Smooth muscle cell of the coronary artery (primary cell): ENCODE data around the gene CD44. TPM values are rescaled to one million over a fixed set of nuclear protein-coding genes. Genes with fewer than 3 reads are reported as not detected.

Source experiments
- total RNA-seq: library from RNA; depleted of rRNA; stranded (reverse); fragments of >200 nt; gene quantifications from 2 replicates; pipeline ENCODE4 v1.2.3, GENCODE V29; 2014; ENCODE audit warnings: low replicate concordance

CD44 gene
- 107 and 449 TPM in 2 replicates for total RNA-seq

DNA sequence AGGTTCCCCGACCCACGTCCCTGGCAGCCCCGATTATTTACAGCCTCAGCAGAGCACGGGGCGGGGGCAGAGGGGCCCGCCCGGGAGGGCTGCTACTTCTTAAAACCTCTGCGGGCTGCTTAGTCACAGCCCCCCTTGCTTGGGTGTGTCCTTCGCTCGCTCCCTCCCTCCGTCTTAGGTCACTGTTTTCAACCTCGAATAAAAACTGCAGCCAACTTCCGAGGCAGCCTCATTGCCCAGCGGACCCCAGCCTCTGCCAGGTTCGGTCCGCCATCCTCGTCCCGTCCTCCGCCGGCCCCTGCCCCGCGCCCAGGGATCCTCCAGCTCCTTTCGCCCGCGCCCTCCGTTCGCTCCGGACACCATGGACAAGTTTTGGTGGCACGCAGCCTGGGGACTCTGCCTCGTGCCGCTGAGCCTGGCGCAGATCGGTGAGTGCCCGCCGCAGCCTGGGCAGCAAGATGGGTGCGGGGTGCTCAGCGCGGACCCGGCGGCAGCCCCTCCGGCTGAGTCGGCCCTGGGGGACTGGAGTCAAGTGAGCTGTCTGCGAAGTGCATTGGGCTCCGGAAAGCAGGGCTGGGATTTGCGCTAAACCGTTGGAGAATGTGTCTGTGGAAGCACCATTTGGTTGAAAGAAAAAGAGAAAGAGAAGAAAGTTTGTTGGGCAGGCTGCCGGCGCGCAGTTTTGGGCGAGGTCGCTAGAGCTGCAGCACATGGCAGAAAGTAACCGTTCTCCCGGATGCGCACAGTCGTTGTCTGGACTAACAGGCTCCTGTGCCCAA lies at the start of gene CD44:
Gene CD44 (plus strand): TSS at position 229 of the 779 bp plus-strand sequence. CDS start 133 bp downstream, at position 362.

Other genes starting within 250 kb of the CD44 start
- gene APIP, start 222.8 kb upstream of the CD44 start, total RNA-seq, result 17.1 and 18.5 TPM in 2 replicates
- 23.4 and 41.5 TPM in 2 replicates for gene PDHX, start 222.6 kb upstream of the CD44 start, total RNA-seq